Panc1 (cell line): ENCODE data around the gene P2RX3. TPM values are rescaled to one million over a fixed set of nuclear protein-coding genes. Genes with fewer than 3 reads are reported as not detected.
"Not testable (repeated sequence)": the region's sequence is repeated elsewhere in the genome, so short reads cannot be mapped to it uniquely, and the experiment has no call there.

Source experiments
- ATAC-seq: fragments of 200-7000 bp; cut with Tn5 transposase; 2 replicates; pipeline ENCODE4 v1.9.1; 2020; ENCODE audit warnings: mild to moderate bottlenecking, moderate library complexity
- BruUV-seq: library from RNA; stranded (reverse); fragments of 400-500 nt; replicated peaks from 2 replicates; lab custom pipeline; 2021; lab: Mats Ljungman, UMichigan
- CTCF ChIA-PET: fragments of 300-600 bp; sonication (Branson Sonifier 250); formaldehyde crosslinking; loops from one replicate; lab custom pipeline; 2022; ENCODE audit warnings: antibody characterized with exemption; lab: Charles Lee
- POLR2A ChIA-PET: fragments of 300-600 bp; sonication (Branson Sonifier 250); formaldehyde crosslinking; loops from one replicate; lab custom pipeline; 2022; ENCODE audit warnings: antibody characterized with exemption; lab: Charles Lee
- DNase-seq: peaks from one replicate; pipeline ENCODE4 v3.0.0-alpha.2; 2010; ENCODE audit warnings: low read depth, low spot score
- H3K27ac ChIP-seq: 2 replicates; pipeline ENCODE4 v1.5.1; 2011; ENCODE audit warnings: mild to moderate bottlenecking, low read length, inconsistent platforms
- H3K27me3 ChIP-seq: fragments of 200-500 bp; sonication (Bioruptor generic); 2 replicates; pipeline ENCODE4 v1.6.0; 2014; ENCODE audit warnings: low read length, inconsistent platforms; ENCODE audit not compliant: control insufficient read depth, insufficient read depth
- H3K36me3 ChIP-seq: fragments of 200-500 bp; sonication (Bioruptor generic); 2 replicates; pipeline ENCODE4 v1.5.1; 2014; ENCODE audit warnings: inconsistent platforms, mild to moderate bottlenecking, low read length, moderate library complexity; ENCODE audit not compliant: control insufficient read depth, insufficient read depth
- H3K4me1 ChIP-seq: 2 replicates; pipeline ENCODE4 v1.5.1; 2011; ENCODE audit warnings: inconsistent platforms, mild to moderate bottlenecking, low read length, moderate library complexity; ENCODE audit not compliant: control insufficient read depth, insufficient read depth
- H3K4me3 ChIP-seq, 2 experiments: 2 replicates each; pipeline ENCODE4 v1.5.1; 2011 to 2012; ENCODE audit warnings: low read depth in 2 of 2, low read length in 2 of 2, mild to moderate bottlenecking in 2 of 2, inconsistent platforms in 1 of 2, moderate library complexity in 1 of 2
- H3K9me3 ChIP-seq: fragments of 200-500 bp; sonication (Bioruptor generic); 2 replicates; pipeline ENCODE4 v1.5.1; 2014; ENCODE audit warnings: low read depth, mild to moderate bottlenecking, inconsistent platforms, low read length, moderate library complexity; ENCODE audit not compliant: control insufficient read depth, insufficient read depth
- POLR2AphosphoS5 ChIP-seq: IDR thresholded peaks from 2 replicates; pipeline ENCODE4 v1.6.1; 2012; ENCODE audit warnings: mild to moderate bottlenecking, low read depth, low read length, moderate library complexity
- REST ChIP-seq, 2 experiments: IDR thresholded peaks; 2 replicates each; pipeline ENCODE4 v1.6.1; 2011 to 2012; ENCODE audit warnings: low read depth in 2 of 2, control low read depth in 1 of 2, low read length in 1 of 2, mild to moderate bottlenecking in 1 of 2, moderate library complexity in 1 of 2; ENCODE audit not compliant: insufficient read depth in 1 of 2
- SIN3A ChIP-seq: IDR thresholded peaks from 2 replicates; pipeline ENCODE4 v1.6.1; 2012; ENCODE audit warnings: low read depth, mild to moderate bottlenecking, low read length, moderate library complexity, borderline replicate concordance; ENCODE audit not compliant: insufficient read depth
- TCF7L2 ChIP-seq: IDR thresholded peaks from 2 replicates; pipeline ENCODE4 v1.6.1; 2011; ENCODE audit warnings: mild to moderate bottlenecking, low read depth, low read length, inconsistent platforms
- in situ Hi-C: cut with HindIII; loops from 2 replicates; pipeline ENCODE4 v1.10.0; 2016; ENCODE audit warnings: low sequenced_read_pairs, low pct_unique_long_range_greater_than_20kb
- intact Hi-C: fragments of 100-400 bp; cut with micrococcal nuclease; formaldehyde crosslinking; loops from one replicate; pipeline ENCODE4 v1.10.0; 2022; ENCODE audit not compliant: unreplicated experiment
- total RNA-seq: library from RNA; stranded (reverse); gene quantifications from one replicate; pipeline ENCODE4 v1.2.1, GENCODE V29; 2021; ENCODE audit not compliant: unreplicated experiment
- TF ChIP-seq, protein P1 (sequence below): fragments of 450-650 bp; IDR thresholded peaks from 2 replicates; pipeline ENCODE4 v1.5.1; 2017; ENCODE audit warnings: mild to moderate bottlenecking

P2RX3 gene
- total RNA-seq, 1 experiment from 2014 or later: not detected

DNA sequence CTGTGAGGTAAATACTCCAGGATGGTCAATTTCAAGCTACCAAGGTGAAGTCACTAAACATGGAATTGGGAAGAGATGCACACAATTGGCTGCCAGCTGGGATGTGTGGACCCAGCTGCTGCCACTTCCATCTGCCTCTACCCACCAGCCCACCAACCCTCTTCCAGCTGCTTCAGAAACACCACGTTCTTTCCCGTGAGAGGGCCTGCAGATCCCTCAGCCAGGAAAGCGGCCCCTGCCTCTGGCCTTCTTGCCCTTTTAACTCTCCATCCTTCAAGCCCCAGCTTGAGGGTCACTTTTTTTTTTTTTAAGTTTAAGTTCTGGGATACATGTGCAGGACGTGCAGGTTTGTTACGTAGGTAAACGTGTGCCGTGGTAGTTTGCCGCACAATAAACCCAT lies 22.8 kb downstream of the P2RX3 start:
- intact Hi-C loops: no loop called here
- Histone ChIP-seq H3K27me3 (no peaks in the 10 kb centered on the region; the same call in 1 of the 2 replicates), H3K9me3 (no peaks in the 10 kb centered on the region), H3K36me3 (no peaks in the 10 kb centered on the region), H3K27ac (no peak overlapping the region), H3K4me3 (no peak overlapping the region), H3K4me1 (0 out of 2 replicates have a peak, but pooled peaks cover 7% of the 10 kb centered on the region)
- ChIA-PET CTCF (interaction anchor here (0.7 kb wide), 3 partner anchors 11 to 97 kb away, joined by 3 to 5 read pairs (median 3); no protein-coding TSS in a partner anchor), POLR2A (no interaction called here)
- in situ Hi-C loops: no loop called here
- ATAC-seq (no peak), DNase-seq (no peak)
- no TSS peak for BruUV-seq
- TF ChIP-seq TCF7L2 (no peak), POLR2AphosphoS5 (no peak), SIN3A (no peak), REST (IDR thresholded peaks at IDR 0.05; ENCODE audit: insufficient read depth in 1 of 2, low read depth in 2 of 2, low read length in 1 of 2) (no peak)
- TF ChIP-seq, protein P1, sequence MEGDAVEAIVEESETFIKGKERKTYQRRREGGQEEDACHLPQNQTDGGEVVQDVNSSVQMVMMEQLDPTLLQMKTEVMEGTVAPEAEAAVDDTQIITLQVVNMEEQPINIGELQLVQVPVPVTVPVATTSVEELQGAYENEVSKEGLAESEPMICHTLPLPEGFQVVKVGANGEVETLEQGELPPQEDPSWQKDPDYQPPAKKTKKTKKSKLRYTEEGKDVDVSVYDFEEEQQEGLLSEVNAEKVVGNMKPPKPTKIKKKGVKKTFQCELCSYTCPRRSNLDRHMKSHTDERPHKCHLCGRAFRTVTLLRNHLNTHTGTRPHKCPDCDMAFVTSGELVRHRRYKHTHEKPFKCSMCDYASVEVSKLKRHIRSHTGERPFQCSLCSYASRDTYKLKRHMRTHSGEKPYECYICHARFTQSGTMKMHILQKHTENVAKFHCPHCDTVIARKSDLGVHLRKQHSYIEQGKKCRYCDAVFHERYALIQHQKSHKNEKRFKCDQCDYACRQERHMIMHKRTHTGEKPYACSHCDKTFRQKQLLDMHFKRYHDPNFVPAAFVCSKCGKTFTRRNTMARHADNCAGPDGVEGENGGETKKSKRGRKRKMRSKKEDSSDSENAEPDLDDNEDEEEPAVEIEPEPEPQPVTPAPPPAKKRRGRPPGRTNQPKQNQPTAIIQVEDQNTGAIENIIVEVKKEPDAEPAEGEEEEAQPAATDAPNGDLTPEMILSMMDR: no peak

- H3K36me3 ChIP-seq, H3K4me3 ChIP-seq: not testable (repeated sequence)
These were observed 23.3 kb downstream of the P2RX3 start for GRCh38 chr11:57361420-57361819.

DNA sequence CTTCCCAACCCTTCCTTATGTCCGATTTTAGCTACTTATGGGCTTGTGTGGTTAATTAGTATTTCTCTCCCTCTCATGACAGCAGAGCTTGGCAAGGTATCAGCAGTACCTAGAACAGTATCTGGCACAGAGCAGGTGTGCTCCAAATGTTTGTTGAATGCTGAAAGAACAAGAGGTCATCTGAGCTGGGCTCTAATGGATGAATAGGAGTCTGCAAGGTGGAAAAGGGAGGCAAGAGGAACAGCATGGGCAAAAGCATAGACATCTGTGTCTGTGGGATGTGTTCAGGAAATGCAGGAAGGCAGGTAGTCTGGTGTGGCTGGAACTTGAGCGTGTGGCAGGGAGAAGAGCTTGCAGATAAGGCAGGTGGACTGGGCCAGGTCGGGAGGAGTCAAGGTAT lies 23.8 kb downstream of the P2RX3 start:
- Histone ChIP-seq H3K27me3 (no peaks in the 10 kb centered on the region; the same call in 1 of the 2 replicates), H3K4me3 (no peak overlapping the region), H3K36me3 (no peaks in the 10 kb centered on the region), H3K27ac (no peak overlapping the region), H3K4me1 (0 out of 2 replicates have a peak, but pooled peaks cover 7% of the 10 kb centered on the region), H3K9me3 (no peaks in the 10 kb centered on the region)
- no peak for DNase-seq
- intact Hi-C loops (no loop called here), in situ Hi-C loops (no loop called here)
- ChIA-PET POLR2A (interaction anchor here (0.5 kb wide), 1 partner anchor 282 kb away, joined by 5 read pairs; no protein-coding TSS in a partner anchor), CTCF (no interaction called here)
- ATAC-seq: no peak
- BruUV-seq: no TSS peak
- TF ChIP-seq REST (IDR thresholded peaks at IDR 0.05; ENCODE audit: insufficient read depth in 1 of 2, low read depth in 2 of 2, low read length in 1 of 2): no peak

More at GRCh38 chr11:57361420-57361819, 23.3 kb downstream of the P2RX3 start:
- POLR2A ChIA-PET, H3K27me3 ChIP-seq, in situ Hi-C loops, ATAC-seq, DNase-seq, BruUV-seq, intact Hi-C loops, H3K27ac ChIP-seq, H3K4me1 ChIP-seq, H3K9me3 ChIP-seq: not testable (repeated sequence)
- CTCF ChIA-PET: interaction anchor here (0.7 kb wide), 1 partner anchor 97 kb away, joined by 3 read pairs; no protein-coding TSS in a partner anchor
